GM19351 (cell line): ENCODE data around the gene TSSC4.

ENCODE experiments used
- ATAC-seq: cut with Tn5 transposase; IDR thresholded peaks from one replicate; pipeline ENCODE4 v1.9.1; 2021; ENCODE audit warnings: mild to moderate bottlenecking, moderate library complexity; ENCODE audit not compliant: unreplicated experiment

The TSSC4 gene

DNA sequence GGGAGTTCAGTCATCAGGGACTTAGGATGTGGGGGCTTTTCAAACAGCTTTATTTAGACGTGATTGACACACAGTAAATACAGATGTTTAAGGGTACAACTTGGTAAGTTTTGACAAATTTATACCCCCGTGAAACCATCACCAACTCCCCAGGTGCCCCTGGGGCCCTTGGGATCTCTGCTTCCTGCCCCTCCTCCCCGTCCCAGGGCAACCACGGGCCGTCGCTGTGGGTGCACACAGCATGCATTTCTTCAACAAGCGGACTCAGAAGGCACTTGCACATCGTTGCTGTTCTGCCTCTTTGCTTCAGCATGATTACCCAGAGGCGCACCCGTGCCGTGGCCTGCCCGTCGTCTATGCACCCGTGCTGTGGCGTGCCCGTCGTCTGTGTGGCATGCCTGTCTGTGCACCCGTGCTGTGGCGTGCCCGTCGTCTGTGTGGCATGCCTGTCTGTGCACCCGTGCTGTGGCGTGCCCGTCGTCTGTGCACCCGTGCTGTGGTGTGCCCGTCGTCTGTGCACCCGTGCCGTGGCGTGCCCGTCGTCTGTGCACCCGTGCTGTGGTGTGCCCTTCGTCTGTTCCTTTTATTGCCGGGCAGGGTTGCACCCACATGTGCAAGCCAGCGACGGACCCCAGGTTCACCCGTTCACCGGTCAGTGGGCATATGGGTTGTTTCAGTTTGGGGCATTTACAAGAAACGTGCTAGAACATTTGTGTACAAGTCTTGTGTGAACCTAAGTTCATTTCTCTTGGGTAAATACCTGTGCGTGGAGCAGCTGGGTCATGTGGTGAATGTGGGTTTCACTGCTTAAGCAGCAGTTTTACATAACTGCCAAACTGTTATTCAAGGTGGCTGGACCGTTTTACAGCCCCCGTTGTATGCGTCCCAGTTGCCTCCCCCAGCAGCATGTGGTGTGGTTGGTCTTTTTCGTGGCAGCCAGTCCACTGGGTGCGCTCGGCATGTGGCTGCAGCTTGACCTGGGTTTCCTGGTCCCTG, 15.1 kb upstream of the TSSC4 start:
- peak; percentile 43 for ATAC-seq

DNA sequence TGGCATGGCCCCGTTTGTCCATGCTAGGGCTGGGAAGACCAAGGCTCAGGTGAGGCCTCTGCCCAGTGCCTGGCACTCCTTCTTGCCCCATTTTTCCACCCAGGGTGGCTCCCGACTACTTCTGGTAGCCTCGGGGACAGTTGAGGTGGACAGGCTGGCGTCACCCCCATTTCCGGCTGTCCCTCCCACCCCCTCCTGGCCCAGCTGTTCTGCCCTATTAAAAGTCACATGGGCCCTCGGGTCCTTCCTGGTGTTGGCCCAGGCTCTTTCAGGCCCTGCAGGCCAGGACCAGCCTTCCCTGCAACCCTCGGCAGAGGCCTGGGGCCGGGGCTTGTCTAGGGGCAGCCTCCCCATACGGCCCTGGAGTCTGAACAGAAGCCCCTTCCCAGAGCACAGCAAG, 14.0 kb upstream of the TSSC4 start:
- ATAC-seq, result no peak

- no peak for ATAC-seq
Measured at GRCh38 chr11:2387266-2387987, 13.1 kb upstream of the TSSC4 start.

- no peak for ATAC-seq
Measured at GRCh38 chr11:2388431-2389376, 11.8 kb upstream of the TSSC4 start.

DNA sequence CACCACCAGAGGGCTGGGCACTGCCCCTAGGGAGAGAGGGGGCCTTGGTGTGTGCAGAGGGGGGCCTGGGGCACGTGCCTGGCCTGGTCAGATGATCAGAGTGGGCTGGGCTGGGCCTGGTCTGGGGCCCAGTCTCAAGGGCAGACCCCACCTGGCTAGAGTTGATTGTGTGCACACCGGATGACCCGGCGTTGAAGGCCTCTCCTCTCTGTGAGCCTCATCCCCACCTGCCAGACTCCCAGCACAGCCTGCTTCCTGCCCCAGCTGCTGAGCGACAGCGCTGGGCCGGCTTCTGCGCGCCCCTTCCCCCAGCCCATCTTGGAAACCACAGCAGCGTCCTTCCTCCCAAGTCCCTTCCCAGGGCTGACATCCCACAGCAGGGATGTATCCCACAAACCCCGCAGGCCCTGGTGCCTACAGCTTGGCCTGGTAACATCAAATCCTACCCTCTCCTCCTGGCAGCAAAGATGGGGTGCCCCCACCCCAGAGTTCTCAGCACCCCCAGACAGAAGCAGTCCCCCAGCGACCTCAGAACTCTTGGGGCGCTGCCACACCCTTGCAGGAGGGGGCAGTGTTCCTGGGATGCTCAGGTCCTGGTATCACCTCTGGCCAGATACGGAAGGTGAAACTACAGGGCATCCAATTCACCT, 11.0 kb upstream of the TSSC4 start:
- no peak for ATAC-seq

DNA sequence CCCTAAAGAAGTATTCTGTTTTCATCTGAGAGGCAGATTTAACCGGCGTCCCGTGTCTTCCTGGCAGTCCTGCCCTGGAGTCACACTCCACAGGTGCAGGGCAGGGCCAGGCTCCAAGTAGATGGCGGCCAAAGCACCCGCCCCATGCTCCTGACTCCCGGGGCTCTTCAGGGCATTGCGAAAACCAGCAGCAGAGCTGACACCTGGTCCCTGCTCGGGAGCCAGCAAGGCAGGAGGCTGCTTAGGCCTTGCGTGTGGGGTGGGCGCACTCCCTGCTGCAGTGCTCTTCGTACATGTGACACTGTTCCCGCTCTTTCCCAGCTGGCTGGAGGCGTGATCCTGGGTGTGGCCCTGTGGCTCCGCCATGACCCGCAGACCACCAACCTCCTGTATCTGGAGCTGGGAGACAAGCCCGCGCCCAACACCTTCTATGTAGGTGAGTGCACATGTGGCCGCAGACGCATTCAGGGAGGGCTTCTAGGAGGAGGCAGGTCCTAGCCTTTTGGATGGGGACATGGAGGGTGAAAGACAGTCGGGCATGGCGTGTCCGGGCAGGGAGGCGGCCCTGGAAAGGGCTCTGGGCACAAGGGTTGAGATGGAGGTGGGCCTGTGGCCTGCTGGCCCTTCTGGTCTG, 10.3 kb upstream of the TSSC4 start:
- ATAC-seq, result no peak

DNA sequence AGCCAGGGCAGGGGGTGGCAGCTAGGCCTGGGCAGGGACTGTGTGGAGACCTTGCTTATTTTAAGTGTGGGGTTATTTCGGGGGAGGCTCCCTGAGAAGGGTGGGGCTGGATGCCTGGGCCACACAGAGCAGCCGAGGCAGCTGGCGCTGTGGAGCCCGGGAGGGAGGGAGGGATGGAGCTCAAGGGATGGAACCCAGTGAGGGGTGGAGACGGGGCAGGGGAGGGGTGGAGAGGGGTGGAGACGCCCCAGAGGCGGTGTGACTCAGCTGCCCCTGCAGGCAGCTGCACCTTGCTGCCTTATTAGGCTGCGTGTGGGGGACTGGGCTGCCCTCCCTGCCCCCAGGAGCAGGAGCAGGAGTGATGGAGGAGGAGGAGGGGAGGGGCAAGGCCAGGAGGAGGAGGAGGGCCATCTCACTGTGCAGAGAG, 9.8 kb upstream of the TSSC4 start:
- ATAC-seq, result no peak

- ATAC-seq, result no peak
Measured at GRCh38 chr11:2391181-2391975, 9.2 kb upstream of the TSSC4 start.

GRCh38 chr11:2392241-2392959, 8.2 kb upstream of the TSSC4 start:
- ATAC-seq, result no peak

GRCh38 chr11:2393111-2393868, 7.3 kb upstream of the TSSC4 start:
- peak; percentile 39 for ATAC-seq

- ATAC-seq, result no peak
Measured at GRCh38 chr11:2393941-2394817, 6.4 kb upstream of the TSSC4 start.

- ATAC-seq, result no peak
Measured at GRCh38 chr11:2394818-2395105, 5.8 kb upstream of the TSSC4 start.

- ATAC-seq, result no peak
Measured at GRCh38 chr11:2395211-2395730, 5.3 kb upstream of the TSSC4 start.

DNA sequence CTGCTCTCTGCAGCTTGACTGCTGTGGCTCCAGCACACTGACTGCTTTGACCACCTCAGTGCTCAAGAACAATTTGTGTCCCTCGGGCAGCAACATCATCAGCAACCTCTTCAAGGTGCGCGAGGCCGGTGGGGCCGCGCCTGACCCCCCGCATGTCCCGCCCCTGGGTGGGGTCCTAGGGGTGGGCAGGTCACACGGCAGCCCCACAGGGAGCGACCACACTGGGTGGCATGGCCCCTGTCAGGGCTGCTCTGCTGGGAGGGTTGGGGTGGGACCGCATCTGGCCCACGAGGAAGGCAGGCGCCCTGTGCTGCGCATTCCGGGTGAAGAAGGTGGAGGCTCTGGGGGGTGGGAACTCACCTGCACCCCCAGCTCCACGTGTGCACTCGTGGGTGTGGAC, 4.7 kb upstream of the TSSC4 start:
- no peak for ATAC-seq

DNA sequence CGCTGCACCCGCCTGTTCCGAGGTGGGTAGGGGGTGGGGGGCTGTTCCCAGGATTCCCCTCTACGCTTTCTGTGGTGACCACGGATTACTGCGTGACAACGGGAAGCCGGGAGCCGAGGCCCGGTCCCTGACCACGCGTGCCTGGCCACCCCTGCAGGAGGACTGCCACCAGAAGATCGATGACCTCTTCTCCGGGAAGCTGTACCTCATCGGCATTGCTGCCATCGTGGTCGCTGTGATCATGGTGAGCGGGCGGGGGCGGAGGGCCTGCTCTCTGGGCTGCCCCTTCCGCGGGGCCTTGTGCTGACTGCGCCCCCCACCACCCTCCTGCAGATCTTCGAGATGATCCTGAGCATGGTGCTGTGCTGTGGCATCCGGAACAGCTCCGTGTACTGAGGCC, 4.1 kb upstream of the TSSC4 start:
- no peak for ATAC-seq

- ATAC-seq, result no peak
Measured at GRCh38 chr11:2397005-2397404, 3.5 kb upstream of the TSSC4 start.
